ENCODE results near the gene LRP1. TPM values are rescaled to one million over a fixed set of nuclear protein-coding genes. Genes with fewer than 3 reads are reported as not detected.

Gene LRP1
- total and polyA plus RNA-seq, 2 of the 13 experiments (the other 11 are each of a cell fraction or from before 2014, with no cell fraction given): 14.7 to 30.8 TPM

DNA sequence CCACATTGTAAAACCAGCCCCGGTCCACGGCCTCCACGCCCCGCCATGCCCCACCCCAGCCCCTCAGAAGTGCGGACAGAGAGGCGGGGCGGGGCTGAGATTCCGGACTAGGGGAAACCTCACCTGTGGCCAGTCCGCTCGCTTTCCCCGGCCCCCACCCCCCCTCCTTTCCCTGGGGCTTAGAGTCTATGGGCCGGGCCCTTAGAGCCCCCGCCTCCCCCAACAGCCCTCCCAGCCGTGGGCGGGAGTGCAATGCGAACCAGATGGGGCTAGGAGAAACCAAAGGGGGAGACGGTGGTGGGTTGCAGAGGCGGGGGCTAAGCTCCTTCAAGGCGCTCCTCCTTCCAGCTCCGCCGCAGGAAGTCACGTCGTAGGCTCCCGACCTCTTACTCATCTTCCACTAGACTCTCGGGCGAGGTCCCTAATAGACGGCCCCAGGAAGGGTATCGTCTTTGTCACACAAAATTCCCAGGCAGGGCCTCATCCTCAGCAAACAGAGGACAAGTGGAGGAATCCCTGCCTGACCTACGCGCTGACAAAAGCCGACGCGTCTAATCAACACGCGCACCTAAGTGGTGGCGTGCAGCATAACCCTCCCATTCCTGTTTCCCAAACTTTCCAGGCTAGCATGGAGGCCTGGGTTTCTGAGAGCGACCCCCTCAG lies 40.5 kb upstream of the LRP1 start (continued):
- TF ChIP-seq, protein P1, sequence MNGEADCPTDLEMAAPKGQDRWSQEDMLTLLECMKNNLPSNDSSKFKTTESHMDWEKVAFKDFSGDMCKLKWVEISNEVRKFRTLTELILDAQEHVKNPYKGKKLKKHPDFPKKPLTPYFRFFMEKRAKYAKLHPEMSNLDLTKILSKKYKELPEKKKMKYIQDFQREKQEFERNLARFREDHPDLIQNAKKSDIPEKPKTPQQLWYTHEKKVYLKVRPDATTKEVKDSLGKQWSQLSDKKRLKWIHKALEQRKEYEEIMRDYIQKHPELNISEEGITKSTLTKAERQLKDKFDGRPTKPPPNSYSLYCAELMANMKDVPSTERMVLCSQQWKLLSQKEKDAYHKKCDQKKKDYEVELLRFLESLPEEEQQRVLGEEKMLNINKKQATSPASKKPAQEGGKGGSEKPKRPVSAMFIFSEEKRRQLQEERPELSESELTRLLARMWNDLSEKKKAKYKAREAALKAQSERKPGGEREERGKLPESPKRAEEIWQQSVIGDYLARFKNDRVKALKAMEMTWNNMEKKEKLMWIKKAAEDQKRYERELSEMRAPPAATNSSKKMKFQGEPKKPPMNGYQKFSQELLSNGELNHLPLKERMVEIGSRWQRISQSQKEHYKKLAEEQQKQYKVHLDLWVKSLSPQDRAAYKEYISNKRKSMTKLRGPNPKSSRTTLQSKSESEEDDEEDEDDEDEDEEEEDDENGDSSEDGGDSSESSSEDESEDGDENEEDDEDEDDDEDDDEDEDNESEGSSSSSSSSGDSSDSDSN (CRISPR knock-in tag; IDR thresholded peaks at IDR 0.05): 0 out of 2 replicates have a peak, but pooled peaks have one; percentile 6
- TF ChIP-seq ZNF777 (CRISPR knock-in tag; IDR thresholded peaks at IDR 0.05): peak; percentile 60
- TF ChIP-seq GABPB1 (CRISPR knock-in tag; IDR thresholded peaks at IDR 0.05): peak; percentile 50; the same call in 1 of the 2 replicates
- TF ChIP-seq MATR3 (CRISPR knock-in tag; IDR thresholded peaks at IDR 0.05): no peak
- peak; percentile 64 for TF ChIP-seq ZEB1 (IDR thresholded peaks at IDR 0.05; ENCODE audit: insufficient replicate concordance, low read depth)
- TF ChIP-seq ZNF501 (CRISPR knock-in tag; IDR thresholded peaks at IDR 0.05): peak; percentile 57; the same call in 1 of the 2 replicates
- 0 out of 2 replicates have a peak, but pooled peaks have one; percentile 1 for TF ChIP-seq DNMT1 (CRISPR knock-in tag; IDR thresholded peaks at IDR 0.05)
- no peak for TF ChIP-seq MEF2D (CRISPR knock-in tag; IDR thresholded peaks at IDR 0.05)
- 0 out of 2 replicates have a peak, but pooled peaks have one; percentile 74 for TF ChIP-seq MTA1 (CRISPR knock-in tag; IDR thresholded peaks at IDR 0.05; ENCODE audit: borderline replicate concordance)
- TF ChIP-seq, protein P2, sequence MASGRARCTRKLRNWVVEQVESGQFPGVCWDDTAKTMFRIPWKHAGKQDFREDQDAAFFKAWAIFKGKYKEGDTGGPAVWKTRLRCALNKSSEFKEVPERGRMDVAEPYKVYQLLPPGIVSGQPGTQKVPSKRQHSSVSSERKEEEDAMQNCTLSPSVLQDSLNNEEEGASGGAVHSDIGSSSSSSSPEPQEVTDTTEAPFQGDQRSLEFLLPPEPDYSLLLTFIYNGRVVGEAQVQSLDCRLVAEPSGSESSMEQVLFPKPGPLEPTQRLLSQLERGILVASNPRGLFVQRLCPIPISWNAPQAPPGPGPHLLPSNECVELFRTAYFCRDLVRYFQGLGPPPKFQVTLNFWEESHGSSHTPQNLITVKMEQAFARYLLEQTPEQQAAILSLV (CRISPR knock-in tag; IDR thresholded peaks at IDR 0.05; ENCODE audit: borderline replicate concordance): no peak
- no peak for TF ChIP-seq CENPT (CRISPR knock-in tag; IDR thresholded peaks at IDR 0.05; ENCODE audit: low read depth)
- TF ChIP-seq ZNF510 (CRISPR knock-in tag; IDR thresholded peaks at IDR 0.05; ENCODE audit: low read depth): peak; percentile 43; the same call in 1 of the 2 replicates
- TF ChIP-seq POGZ (CRISPR knock-in tag; IDR thresholded peaks at IDR 0.05): no peak
- TF ChIP-seq ZNF337 (CRISPR knock-in tag; IDR thresholded peaks at IDR 0.05; ENCODE audit: borderline replicate concordance, low read depth): no peak
- no peak for TF ChIP-seq HOXA9 (CRISPR knock-in tag; IDR thresholded peaks at IDR 0.05; ENCODE audit: borderline replicate concordance)
- no peak for TF ChIP-seq ZNF614 (CRISPR knock-in tag; IDR thresholded peaks at IDR 0.05; ENCODE audit: borderline replicate concordance)
- TF ChIP-seq AGO2 (optimal IDR thresholded peaks at IDR 0.05; ENCODE audit: low read depth, low read length): peak; percentile 49
- peak; percentile 86; the same call in 1 of the 2 replicates for TF ChIP-seq ZFP82 (CRISPR knock-in tag; IDR thresholded peaks at IDR 0.05; ENCODE audit: borderline replicate concordance)
- TF ChIP-seq TRIM24 (CRISPR knock-in tag; IDR thresholded peaks at IDR 0.05): no peak

Data from HepG2 (cell line).